ENCODE data around the gene YEATS4. TPM values are rescaled to one million over a fixed set of nuclear protein-coding genes. Genes with fewer than 3 reads are reported as not detected.

Gene YEATS4
- total RNA-seq, 1 donor: 10.8 TPM

- DNase-seq (ENCODE audit: low read depth): no peak
- TF ChIP-seq CTCF (IDR thresholded peaks at IDR 0.05; ENCODE audit: insufficient read depth, low read depth, low read length): no peak
- H3K4me3 ChIP-seq (ENCODE audit: low read depth, low read length): no peak overlapping the region
Measured at GRCh38 chr12:69350002-69350626, 9.4 kb upstream of the YEATS4 start.

- H3K4me3 ChIP-seq (ENCODE audit: low read depth, low read length): no peak overlapping the region
- DNase-seq (ENCODE audit: low read depth): no peak
- TF ChIP-seq CTCF (IDR thresholded peaks at IDR 0.05; ENCODE audit: insufficient read depth, low read depth, low read length): no peak
Measured at GRCh38 chr12:69350777-69351176, 8.8 kb upstream of the YEATS4 start.

GRCh38 chr12:69351462-69352236 lies 7.9 kb upstream of the YEATS4 start:
- TF ChIP-seq CTCF (IDR thresholded peaks at IDR 0.05; ENCODE audit: insufficient read depth, low read depth, low read length): no peak
- no peak overlapping the region for H3K4me3 ChIP-seq (ENCODE audit: low read depth, low read length)
- no peak for DNase-seq (ENCODE audit: low read depth)

GRCh38 chr12:69352904-69353303 lies 6.6 kb upstream of the YEATS4 start:
- no peak overlapping the region for H3K4me3 ChIP-seq (ENCODE audit: low read depth, low read length)
- DNase-seq (ENCODE audit: low read depth): no peak
- no peak for TF ChIP-seq CTCF (IDR thresholded peaks at IDR 0.05; ENCODE audit: insufficient read depth, low read depth, low read length)

GRCh38 chr12:69354172-69354555 lies 5.4 kb upstream of the YEATS4 start:
- H3K4me3 ChIP-seq (ENCODE audit: low read depth, low read length): no peak overlapping the region
- no peak for DNase-seq (ENCODE audit: low read depth)
- no peak for TF ChIP-seq CTCF (IDR thresholded peaks at IDR 0.05; ENCODE audit: insufficient read depth, low read depth, low read length)

GRCh38 chr12:69354556-69355187 lies 4.9 kb upstream of the YEATS4 start:
- H3K4me3 ChIP-seq (ENCODE audit: low read depth, low read length): no peak overlapping the region
- no peak for TF ChIP-seq CTCF (IDR thresholded peaks at IDR 0.05; ENCODE audit: insufficient read depth, low read depth, low read length)
- no peak for DNase-seq (ENCODE audit: low read depth)
